HG03469 (cell line): ENCODE results near the gene PDPK1.

ENCODE experiments used
- ATAC-seq: cut with Tn5 transposase; IDR thresholded peaks from one replicate; pipeline ENCODE4 v1.9.1; 2021; ENCODE audit warnings: mild to moderate bottlenecking, moderate library complexity, moderate number of reproducible peaks; ENCODE audit not compliant: unreplicated experiment

The PDPK1 gene

GRCh38 chr16:2537451-2538379 is at the start of gene PDPK1:
Gene PDPK1 (plus strand): TSS chr16:2538021. CDS start chr16:2538113, 92 bp downstream.
- ATAC-seq: peak; percentile 41

- no peak for ATAC-seq
These were observed 48.2 kb upstream of the PDPK1 start for GRCh38 chr16:2489581-2489980.

- ATAC-seq: no peak
These were observed 47.4 kb upstream of the PDPK1 start for GRCh38 chr16:2490190-2491105.

GRCh38 chr16:2492292-2492691 is 45.5 kb upstream of the PDPK1 start:
- ATAC-seq: no peak

GRCh38 chr16:2493605-2494004 is 44.2 kb upstream of the PDPK1 start:
- ATAC-seq: no peak

GRCh38 chr16:2494616-2495015 is 43.2 kb upstream of the PDPK1 start:
- ATAC-seq: no peak

- ATAC-seq: no peak
These were observed 42.8 kb upstream of the PDPK1 start for GRCh38 chr16:2495041-2495440.

- no peak for ATAC-seq
These were observed 41.4 kb upstream of the PDPK1 start for GRCh38 chr16:2496223-2497115.

GRCh38 chr16:2497116-2497630 is 40.6 kb upstream of the PDPK1 start:
- ATAC-seq: no peak

GRCh38 chr16:2497695-2498484 is 39.9 kb upstream of the PDPK1 start:
- no peak for ATAC-seq

- ATAC-seq: no peak
These were observed 39.1 kb upstream of the PDPK1 start for GRCh38 chr16:2498531-2499253.

GRCh38 chr16:2499454-2499853 is 38.4 kb upstream of the PDPK1 start:
- ATAC-seq: no peak

- no peak for ATAC-seq
These were observed 37.9 kb upstream of the PDPK1 start for GRCh38 chr16:2499890-2500429.

- ATAC-seq: no peak
These were observed 37.3 kb upstream of the PDPK1 start for GRCh38 chr16:2500430-2500917.

- no peak for ATAC-seq
These were observed 36.7 kb upstream of the PDPK1 start for GRCh38 chr16:2500918-2501750.

- no peak for ATAC-seq
These were observed 35.6 kb upstream of the PDPK1 start for GRCh38 chr16:2501946-2502895.
